SIG-M5 treated with dmso at 0.1 percent for 504 hours (cell line): ENCODE results near the gene RPL38.

Source experiments
- DNase-seq: peaks from one replicate; lab custom pipeline; 2025; ENCODE audit not compliant: unreplicated experiment; lab: John Stamatoyannopoulos, UW

RPL38 gene

DNA sequence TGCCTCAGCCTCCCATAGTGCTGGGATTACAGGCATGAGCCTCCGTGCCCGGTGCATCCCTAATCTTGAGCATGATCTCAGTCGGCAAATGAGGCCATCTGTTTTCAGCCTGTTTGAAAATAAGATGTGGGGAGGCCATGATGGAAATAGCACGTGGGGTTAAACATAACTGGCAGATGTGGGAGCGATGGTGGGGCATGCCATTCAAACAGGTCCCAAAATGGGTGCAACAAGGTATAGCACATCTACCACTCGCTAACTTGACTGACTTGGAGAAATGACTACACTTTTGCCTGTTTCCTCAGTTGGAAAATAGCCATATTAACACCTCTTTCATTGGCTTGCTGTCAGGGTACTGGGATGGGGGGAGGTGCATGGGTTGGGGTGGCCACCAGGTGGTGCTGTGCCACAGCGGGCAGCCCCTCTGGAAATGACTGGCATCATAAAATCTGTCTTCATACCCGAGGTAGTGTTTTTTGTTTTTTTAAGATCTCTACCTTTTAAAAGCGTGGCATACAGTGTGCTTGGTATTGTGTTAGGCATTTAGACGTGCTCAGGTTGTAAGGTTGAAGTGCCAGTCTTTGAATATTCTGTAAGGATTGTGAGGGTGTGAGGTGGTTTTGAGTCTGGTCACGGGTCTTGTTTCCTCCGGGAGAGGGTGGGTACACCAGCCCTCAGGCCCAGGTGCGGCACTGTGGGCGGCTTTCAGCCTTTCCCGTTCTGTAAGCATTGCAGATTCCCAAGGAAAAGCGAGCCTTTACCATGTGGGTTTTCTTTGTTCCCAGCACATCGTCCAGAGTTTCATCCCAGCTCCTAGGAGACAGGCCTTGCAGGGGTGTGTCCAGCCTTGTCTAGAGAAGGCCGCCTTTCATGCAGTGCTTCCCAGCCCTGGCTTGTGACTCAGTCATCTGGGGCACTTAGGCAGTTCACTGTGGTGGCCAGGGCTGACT lies 7.0 kb downstream of the RPL38 start:
- DNase-seq: peak; percentile 48

DNA sequence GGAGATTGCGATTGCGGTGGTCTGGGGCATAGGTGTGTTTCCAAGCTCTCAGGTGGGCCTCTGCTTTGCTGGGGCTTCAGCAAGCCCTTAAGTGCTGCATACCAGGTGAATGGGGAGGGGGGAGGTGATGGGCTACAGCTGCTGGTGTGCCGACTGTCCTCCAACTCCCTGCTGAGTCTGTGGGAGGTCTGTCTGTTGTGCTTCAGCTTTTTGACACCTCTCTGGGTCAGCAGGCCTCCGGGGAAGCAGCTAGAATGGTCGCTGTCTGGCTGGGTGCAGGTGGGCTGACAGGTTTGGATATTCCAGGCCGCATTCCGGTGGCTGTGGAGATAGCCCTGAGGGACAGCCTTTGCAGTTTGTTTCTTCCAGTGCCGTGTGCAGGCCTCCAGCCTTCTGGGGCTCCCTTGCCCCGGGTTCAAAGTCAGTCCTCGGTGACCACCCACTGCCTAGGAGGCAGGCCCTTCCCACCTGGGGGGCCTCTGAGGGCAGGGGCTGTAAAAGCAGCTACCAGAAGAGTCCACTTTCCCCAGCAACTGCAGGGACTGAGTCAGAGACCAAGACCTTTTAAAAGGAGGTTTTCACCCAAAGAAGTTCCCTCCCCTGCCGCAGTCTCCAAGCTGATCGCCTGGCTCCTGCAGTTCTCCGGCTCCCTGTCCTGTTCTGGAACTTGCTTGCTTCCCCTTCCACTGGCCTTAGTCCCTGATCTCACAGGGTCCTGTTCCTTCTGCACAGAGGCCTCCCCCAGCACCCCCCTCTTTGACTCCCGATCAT lies 7.8 kb downstream of the RPL38 start:
- DNase-seq: peak; percentile 55

DNA sequence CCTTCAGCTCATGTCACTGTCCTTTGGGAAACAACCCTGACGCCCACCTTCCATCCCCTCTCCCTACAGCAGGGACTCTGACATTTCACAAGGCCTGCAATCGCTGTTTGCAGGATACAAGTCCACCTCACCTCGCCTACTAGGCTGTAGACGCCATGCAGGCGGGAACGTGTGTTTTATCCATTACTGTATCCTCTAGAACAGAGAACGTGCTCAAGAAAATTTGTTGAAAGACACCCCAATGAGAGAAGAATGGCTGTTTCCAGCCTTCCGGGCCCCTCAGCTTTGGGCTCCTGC lies 8.4 kb downstream of the RPL38 start:
- DNase-seq: peak; percentile 55

DNA sequence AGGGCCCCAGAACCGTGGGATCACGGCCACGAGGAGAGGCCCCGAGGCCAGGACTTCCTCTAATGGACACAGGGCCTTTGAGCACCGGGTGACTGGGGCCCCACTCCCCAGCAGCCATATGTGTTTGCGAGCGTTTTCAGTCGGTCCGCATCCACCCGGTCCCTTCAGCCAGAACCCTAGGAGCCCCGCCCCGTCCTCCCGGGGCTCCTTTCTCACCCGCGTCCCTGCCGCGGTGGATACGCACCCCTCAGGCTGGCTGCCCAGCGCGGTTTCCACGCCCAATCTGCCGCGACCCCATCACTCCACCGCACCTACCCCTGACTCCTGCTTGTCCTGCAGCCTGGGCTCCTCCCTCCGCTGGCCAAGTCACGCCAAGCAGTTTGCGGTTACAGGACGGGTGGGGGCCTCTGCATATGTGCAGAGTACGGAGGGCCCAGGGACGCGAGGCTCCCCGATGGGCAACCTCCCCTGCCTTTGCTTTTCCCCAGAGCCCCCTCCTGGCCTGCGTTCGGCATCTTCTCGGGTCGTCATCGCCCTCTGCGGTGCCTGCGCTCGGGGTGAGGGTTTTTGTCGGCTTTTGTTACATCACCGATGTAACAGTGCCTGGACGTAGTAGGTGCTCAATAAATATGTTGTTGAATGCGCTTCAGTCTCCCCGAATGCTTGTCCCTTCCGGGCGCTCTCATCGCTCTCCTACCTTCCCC lies 8.9 kb downstream of the RPL38 start:
- DNase-seq: peak; percentile 50

DNA sequence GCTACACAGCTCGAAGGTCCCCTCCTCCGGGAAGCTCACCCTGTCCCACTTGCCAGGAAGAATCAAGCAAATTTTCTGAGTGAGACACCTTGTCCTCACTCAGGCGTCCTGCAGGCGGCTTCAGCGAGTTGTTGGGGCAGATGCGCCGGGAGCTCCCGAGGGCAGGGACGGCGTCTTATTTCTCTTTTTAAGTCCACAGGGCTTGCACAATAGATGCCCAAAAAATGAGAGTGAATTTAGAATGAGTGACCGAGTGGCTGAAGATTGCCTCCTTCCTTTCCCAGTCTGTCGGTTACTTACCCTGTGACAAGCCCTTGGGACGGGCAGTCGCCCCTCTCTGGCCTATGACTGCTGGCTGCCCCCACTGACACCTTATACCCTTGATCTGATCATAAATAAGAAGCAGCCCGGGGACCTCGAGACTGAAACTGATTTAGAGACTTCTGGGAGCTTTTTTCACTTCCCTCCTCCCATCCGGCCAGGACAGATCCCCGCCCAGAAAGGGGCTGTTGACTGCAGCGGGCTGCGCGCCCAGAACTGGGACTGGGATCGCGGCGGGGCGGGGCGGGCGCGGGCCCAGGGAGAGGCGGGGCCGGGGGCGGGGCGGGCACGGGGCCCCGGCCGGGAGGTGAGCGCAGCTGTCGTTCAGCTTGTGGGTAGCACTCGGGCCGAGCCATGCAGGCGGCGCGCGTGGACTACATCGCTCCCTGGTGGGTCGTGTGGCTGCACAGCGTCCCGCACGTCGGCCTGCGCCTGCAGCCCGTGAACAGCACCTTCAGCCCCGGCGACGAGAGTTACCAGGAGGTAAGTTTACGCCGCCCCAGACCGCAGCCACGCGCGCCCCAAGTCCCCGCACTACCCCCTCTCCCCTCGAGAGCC lies 9.7 kb downstream of the RPL38 start, which contains the start of gene TTYH2:
TSS of gene TTYH2 (plus strand) at position 659 of the 879 bp plus-strand sequence. CDS start at position 676, 17 bp downstream.
- peak; percentile 93 for DNase-seq

DNA sequence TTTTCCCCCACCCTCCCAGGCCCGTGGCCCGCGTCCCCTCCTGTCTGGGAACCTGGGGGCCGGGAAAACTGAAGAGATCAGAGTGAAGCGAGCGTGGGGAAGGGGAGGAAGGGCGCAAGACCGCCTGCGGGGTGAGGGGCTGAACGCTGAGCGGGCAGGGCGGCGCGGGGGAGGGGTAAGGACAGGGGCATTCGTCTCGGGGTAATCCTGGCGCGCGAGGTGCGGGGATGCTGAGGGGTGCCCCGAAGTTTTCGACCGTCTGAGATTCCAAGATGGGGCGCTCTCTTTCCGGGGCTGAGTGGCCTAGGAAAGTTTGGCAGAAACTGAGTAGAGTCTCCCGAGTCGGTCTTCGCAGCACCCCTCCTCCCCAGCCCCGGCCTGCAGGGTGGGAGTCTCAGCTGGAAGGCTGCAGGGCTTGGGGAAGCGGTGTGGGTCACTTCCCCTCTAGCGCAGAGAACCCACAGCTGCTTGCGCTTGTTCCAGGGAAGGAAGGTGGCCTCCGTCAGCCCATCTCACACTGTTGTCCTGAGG lies 10.4 kb downstream of the RPL38 start:
- DNase-seq: peak; percentile 59

DNA sequence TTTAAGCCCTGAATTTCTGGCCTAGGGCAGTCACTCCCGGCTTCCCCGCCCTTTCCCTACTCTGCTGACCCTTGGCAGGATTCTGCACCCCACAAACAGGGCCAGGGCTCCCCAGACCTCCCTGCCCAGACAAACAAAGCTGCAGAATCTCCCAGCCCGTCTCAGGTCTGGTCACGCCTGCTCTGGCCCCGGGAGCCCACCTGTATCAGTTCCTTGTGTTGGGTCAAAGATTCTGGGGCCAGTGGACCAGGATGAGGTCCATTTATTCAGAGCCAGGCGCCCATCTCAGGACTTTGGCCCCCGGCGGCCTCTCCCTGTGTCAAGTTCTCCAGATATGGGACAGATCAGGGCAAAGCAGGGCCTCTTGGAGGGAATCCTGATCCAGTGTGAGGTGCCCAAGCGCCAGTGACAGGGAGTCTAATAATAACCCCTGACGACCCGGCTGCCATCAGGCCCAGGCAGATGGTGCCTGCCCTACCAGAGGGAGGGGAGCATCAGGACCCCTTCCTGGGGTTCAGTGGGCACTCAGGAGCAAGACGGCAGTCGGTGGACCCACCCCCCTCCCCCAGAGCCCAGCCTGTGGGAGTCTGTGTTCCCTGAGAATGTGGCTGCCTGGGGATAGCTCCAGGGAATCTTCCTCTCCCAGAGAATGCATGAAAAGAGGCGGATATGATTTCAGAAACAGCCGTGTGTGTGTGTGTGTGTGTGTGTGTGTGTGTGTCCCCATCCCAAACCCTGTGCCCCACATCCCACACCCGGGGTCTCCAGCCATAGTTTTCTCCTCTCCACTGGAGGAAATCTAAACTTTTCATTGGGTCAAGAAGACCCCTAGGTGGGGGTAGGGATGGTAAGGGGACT lies 11.2 kb downstream of the RPL38 start:
- no peak for DNase-seq

DNA sequence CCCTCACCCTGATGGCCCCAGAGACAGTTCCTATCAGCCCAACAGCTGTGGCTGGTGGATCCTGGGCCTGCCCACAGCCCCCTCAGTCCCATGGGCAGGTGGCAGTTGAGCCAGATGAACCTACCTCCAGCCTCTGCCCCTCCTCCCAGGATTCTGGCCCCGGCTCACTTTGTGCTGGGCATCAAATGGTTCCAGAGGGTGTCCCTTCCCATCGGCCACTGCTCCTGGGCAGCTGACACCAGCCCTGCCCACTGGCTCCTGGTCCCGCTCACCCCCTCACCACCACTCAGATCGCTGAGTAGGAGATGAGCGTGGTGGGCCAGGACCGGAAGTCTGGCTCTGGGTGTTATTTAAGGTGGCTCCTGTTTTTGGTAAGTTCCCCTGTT lies 11.9 kb downstream of the RPL38 start:
- DNase-seq: no peak

DNA sequence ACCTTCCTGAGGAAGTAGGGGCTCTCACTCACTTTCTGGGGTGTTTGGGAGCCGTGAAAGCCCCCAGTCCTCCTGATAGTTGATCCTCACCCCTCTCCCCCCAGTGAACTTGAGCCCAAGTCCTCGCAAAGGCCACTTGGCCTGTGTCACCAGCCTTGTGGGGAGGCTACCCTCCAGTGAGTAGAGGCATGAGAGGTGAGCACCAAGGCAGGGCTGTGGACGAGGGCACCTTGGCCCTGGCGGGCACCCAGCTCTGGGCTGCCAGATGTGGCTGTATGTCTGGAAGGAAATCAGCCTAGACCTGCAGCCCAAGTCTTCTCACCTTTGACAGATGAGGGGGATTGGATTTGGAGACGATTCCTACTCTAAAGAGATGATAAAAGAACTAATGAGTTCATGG lies 13.0 kb downstream of the RPL38 start:
- DNase-seq: no peak

DNA sequence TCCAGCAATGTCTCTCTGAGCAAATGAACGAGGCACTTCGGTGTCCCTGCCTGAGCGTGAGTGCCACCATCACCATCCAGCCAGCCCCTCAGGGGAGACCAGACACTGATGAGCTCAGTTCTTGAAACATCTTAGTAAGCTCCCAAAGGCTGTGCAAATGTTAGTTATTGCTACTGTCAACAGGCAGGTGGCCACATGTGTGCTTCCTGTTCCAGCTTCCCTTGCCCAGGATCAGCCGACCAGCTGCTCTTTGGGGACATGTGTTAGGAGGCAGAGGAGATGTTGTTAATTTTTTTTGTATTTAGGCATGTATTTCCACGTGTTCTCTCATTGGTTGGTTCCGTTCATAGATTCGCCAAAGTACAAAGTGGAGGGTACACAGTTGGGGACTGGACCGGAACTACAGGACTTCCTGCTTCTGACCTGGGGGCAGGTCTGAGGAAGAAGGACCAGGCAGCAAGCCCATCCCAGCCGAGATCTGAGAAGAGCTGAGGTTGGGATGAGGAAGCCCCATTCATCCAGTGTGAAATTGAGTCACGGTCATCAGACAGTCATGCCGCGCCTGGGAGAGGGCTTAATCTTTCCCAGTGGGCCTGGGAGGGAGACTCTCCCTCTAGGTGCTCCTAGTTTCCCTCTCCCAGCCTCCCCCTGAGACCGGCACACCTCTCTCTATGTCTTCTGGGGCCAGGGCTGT lies 13.7 kb downstream of the RPL38 start:
- DNase-seq: no peak

DNA sequence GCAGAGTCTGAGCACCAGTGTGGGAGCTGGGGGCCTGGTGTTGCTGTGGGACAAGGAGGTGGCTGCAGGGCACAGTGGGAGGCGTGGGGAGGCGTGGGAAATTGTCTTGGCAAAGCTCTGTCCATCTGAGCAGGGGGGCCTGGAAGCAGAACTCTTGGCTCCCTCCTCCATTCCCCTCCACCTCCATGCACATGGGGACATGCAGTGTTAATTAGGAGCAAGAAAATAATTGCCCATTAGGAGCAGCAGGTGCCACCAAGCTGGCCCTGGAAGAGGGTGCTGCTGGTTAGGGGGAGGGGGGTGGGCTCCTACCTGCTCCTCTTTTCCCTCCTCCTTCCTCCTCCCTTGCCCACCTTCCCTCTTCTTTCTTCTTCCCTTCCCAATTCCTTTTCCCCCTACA lies 14.4 kb downstream of the RPL38 start:
- DNase-seq: no peak

DNA sequence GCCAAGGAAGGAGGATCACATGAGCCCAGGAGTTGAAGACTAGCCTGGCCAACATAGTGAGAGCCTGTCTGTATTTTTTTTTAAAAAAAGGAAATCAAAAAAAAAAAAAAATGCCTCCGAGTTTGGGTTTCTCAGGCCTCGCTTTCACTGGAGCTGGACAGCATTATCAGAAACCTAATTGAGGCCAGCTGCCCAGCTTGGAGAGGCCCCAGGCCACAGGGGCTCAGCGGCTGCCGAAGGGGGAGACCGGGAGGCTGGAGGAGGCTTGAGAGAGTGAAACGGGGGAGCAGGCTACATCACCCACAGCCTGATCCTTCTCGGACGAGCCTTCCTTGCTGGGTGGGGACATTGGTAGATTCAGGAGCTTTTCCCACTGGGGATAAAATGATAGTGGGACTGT lies 15.0 kb downstream of the RPL38 start:
- no peak for DNase-seq

DNA sequence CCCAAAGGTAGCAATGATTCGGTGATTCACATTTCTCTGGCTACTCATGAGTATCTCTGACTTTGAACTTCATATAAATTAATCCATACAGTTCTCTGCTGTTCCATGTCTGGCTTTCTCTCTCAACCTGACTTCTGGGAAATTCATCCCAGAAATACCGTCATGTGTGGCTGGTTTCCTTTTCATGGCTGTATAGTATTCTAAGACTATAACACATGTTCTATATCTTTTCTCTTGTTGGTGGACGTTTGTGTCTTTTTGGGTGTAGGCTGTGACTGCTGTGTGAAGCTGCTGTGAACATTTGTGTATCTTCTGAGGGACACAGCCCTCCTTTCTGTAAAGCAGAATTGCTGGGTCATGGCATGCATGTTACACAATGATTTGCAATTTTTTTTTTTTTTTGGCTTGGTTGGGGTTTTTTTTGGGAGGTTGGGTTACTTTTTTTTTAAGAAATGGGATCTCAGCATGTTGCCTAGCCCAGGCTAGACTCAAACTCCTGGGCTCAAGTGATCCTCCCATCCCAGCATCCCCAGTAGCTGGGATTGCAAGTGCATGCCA lies 16.2 kb downstream of the RPL38 start:
- peak; percentile 39 for DNase-seq

DNA sequence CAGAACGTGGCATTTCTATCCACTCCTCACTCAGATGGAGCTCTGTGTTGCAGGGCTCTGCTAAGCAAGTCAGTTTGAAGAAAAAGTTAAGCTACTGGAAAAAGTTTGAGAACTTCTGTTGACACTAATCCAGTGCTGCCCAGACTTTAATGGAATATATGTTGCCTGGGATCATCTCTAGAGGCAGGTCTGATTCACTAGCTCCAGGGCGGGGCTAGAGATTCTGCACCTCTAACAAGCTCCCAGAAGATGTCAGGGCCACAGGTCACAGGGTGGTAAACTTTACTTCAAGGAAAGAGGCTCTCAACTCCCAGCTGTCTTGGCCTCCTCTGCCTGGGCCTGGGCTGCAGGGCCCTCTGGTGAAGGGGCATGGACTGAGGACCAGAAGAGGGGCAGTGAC lies 16.7 kb downstream of the RPL38 start:
- DNase-seq: no peak

DNA sequence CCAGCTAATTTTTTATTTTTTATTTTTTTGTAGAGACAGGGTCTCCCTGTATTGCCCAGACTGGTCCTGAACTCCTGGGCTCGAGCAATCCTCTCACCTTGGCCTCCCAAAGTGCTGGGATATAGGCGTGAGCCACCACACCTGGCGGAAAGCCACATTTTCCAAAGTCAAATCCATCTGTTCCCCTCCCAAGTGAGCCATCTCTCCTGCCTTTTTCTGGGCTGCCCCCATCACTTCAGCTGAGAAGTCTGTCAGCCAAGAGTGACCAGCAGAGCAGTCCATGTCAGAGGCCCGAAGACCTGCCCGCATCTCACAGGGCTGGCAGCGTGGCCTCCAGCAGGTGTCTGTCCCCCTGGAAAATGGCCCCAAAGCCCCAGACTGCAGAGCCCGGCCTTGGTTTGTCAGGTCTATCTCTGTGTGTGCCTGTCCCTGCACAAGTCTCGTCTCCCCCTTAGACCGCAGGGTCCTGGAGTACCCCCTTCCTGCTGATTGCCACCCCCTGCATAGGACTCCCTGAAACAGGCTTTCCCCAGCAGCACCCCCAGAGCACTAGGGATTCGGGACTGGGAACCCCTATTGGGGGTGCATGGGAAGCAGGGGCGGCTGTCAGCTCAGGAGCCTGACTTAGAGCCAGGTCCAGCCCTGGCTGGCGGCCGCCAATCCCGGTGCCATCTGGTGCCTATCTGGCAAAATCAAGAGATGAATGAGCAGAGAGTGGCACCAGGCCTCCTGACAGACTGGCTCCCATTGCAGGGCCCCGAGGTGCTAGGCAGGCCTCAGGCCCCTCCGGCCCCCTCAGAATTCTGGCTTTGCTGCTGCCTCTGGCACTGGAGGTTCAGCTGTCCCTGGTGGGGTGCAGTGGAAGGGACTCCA lies 17.7 kb downstream of the RPL38 start:
- no peak for DNase-seq

DNA sequence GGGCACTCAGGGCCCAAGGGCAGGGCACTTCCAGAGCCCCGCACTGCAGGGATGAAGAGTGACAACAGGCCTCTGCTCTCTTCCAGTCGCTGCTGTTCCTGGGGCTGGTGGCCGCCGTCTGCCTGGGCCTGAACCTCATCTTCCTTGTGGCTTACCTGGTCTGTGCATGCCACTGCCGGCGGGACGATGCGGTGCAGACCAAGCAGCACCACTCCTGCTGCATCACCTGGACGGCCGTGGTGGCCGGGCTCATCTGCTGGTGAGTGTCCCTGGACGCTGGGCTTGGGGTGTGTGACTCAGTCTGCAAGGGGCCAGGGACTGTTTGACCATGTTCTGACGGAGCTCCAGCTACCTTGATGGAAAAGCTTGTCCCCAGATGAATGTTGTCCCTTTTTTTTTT lies 18.9 kb downstream of the RPL38 start:
- no peak for DNase-seq

DNA sequence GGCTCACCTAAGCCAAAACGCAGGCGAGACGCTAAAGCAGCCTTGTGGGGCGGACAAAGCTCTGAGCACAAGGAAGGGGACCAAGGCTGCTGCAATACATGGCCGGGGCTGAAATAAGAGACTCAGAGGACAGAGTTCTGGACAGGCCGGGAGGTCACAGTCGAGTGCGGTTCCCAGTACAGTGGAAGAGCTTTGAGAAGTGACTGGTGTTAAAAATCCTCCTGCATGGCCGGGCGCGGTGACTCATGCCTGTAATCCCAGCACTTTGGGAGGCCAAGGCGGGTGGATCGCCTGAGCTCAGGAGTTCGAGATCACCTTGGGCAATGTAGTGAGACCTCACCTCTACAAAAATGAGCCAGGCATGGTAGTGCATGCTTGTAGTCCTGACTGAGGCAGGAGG lies 20.4 kb downstream of the RPL38 start:
- DNase-seq: no peak
